ENCODE measurements around the gene TCL1A.

DNA sequence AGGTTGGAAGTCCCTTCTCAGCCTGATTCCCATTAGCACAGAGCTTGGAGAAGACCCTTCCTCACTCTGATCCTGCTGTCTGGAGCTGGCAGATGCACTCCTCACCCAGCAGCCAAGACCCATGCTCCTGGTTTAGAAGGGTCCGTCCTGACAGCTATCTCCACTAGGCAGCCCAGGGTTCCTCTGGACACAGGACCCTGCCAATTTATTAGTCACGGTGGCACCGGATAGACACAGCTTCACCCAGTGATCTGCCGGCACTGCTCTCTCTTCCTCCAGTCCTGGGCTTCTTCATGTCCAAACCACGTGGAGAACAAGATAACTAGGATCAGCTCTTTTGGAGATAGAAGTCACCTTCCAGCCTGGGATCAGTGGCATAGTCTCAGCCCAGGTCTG lies 53.9 kb downstream of the TCL1A start:
- TF ChIP-seq, protein P1, sequence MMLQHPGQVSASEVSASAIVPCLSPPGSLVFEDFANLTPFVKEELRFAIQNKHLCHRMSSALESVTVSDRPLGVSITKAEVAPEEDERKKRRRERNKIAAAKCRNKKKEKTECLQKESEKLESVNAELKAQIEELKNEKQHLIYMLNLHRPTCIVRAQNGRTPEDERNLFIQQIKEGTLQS (IDR thresholded peaks at IDR 0.05), result no peak
- TF ChIP-seq, protein P2, sequence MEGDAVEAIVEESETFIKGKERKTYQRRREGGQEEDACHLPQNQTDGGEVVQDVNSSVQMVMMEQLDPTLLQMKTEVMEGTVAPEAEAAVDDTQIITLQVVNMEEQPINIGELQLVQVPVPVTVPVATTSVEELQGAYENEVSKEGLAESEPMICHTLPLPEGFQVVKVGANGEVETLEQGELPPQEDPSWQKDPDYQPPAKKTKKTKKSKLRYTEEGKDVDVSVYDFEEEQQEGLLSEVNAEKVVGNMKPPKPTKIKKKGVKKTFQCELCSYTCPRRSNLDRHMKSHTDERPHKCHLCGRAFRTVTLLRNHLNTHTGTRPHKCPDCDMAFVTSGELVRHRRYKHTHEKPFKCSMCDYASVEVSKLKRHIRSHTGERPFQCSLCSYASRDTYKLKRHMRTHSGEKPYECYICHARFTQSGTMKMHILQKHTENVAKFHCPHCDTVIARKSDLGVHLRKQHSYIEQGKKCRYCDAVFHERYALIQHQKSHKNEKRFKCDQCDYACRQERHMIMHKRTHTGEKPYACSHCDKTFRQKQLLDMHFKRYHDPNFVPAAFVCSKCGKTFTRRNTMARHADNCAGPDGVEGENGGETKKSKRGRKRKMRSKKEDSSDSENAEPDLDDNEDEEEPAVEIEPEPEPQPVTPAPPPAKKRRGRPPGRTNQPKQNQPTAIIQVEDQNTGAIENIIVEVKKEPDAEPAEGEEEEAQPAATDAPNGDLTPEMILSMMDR (IDR thresholded peaks at IDR 0.05; ENCODE audit: low read depth, low read length, missing input control), result no peak
- no peak for TF ChIP-seq JUND (IDR thresholded peaks at IDR 0.05)
- TF ChIP-seq, protein P3, sequence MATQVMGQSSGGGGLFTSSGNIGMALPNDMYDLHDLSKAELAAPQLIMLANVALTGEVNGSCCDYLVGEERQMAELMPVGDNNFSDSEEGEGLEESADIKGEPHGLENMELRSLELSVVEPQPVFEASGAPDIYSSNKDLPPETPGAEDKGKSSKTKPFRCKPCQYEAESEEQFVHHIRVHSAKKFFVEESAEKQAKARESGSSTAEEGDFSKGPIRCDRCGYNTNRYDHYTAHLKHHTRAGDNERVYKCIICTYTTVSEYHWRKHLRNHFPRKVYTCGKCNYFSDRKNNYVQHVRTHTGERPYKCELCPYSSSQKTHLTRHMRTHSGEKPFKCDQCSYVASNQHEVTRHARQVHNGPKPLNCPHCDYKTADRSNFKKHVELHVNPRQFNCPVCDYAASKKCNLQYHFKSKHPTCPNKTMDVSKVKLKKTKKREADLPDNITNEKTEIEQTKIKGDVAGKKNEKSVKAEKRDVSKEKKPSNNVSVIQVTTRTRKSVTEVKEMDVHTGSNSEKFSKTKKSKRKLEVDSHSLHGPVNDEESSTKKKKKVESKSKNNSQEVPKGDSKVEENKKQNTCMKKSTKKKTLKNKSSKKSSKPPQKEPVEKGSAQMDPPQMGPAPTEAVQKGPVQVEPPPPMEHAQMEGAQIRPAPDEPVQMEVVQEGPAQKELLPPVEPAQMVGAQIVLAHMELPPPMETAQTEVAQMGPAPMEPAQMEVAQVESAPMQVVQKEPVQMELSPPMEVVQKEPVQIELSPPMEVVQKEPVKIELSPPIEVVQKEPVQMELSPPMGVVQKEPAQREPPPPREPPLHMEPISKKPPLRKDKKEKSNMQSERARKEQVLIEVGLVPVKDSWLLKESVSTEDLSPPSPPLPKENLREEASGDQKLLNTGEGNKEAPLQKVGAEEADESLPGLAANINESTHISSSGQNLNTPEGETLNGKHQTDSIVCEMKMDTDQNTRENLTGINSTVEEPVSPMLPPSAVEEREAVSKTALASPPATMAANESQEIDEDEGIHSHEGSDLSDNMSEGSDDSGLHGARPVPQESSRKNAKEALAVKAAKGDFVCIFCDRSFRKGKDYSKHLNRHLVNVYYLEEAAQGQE (IDR thresholded peaks at IDR 0.05), result no peak

Measured in liver (tissue), 3 donors.